B cell (primary cell): ENCODE results near the gene C10orf105. TPM values are rescaled to one million over a fixed set of nuclear protein-coding genes. Genes with fewer than 3 reads are reported as not detected.

ENCODE experiments used
- ATAC-seq: fragments of 200-7000 bp; cut with Tn5 transposase; one replicate; pipeline ENCODE4 v1.10.0; 2021; ENCODE audit warnings: low read depth, mild to moderate bottlenecking, moderate number of reproducible peaks, moderate library complexity
- CTCF ChIA-PET: fragments of 350-600 bp; sonication (Branson Sonifier 250); formaldehyde crosslinking; loops from one replicate; lab custom pipeline; 2021; ENCODE audit warnings: antibody characterized with exemption, inconsistent platforms; lab: Charles Lee
- POLR2A ChIA-PET: fragments of 350-600 bp; sonication (Branson Sonifier 250); formaldehyde crosslinking; loops from one replicate; lab custom pipeline; 2021; ENCODE audit warnings: antibody characterized with exemption; lab: Charles Lee
- DNase-seq: peaks from one replicate; pipeline ENCODE4 v3.0.0; 2013
- H2AFZ ChIP-seq: 2 replicates; pipeline ENCODE4 v1.6.1; 2012; ENCODE audit warnings: mild to moderate bottlenecking, low read depth, low read length; ENCODE audit not compliant: insufficient read depth, poor library complexity, severe bottlenecking
- H3K27ac ChIP-seq, 2 donors: 1 replicate in 1 of 2; 2 replicates in 1 of 2; pipeline ENCODE4 v1.5.1; 2012 to 2013; ENCODE audit warnings: low read length in 2 of 2, mild to moderate bottlenecking in 2 of 2, moderate library complexity in 1 of 2
- H3K27me3 ChIP-seq, 4 experiments: fragments of 200-600 bp in 1 of 4; sonication (generic) in 1 of 4; replicated peaks in 1 of 4; 1 replicate in 2 of 4; 2 replicates in 2 of 4; pipeline versions ENCODE4 v1.6.1 to v1.7.0; 2013 to 2016; ENCODE audit warnings: low read length in 3 of 4, mild to moderate bottlenecking in 2 of 4, mixed read lengths in 1 of 4, moderate library complexity in 1 of 4; ENCODE audit not compliant: insufficient read depth in 4 of 4, control insufficient read depth in 3 of 4; ENCODE audit errors: control extremely low read depth in 1 of 4
- H3K36me3 ChIP-seq, 2 experiments: replicated peaks in 1 of 2; 1 replicate in 1 of 2; 2 replicates in 1 of 2; pipeline versions ENCODE4 v1.6.1 to v1.7.1; 2013; ENCODE audit warnings: low read length in 1 of 2; ENCODE audit not compliant: insufficient read depth in 2 of 2, control insufficient read depth in 1 of 2; ENCODE audit errors: control extremely low read depth in 1 of 2, extremely low read depth in 1 of 2
- H3K4me1 ChIP-seq, 2 donors: fragments of 200-600 bp in 1 of 2; sonication (generic) in 1 of 2; 1 replicate in 1 of 2; 2 replicates in 1 of 2; pipeline versions ENCODE4 v1.5.1 to v1.6.1; 2013 to 2017; ENCODE audit warnings: low read length in 2 of 2; ENCODE audit not compliant: control insufficient read depth in 2 of 2, insufficient read depth in 2 of 2
- H3K4me2 ChIP-seq: replicated peaks from 2 replicates; pipeline ENCODE3; 2012; ENCODE audit warnings: mild to moderate bottlenecking, low read depth, low read length; ENCODE audit not compliant: poor library complexity, severe bottlenecking
- H3K4me3 ChIP-seq, 5 experiments: fragments of 200-600 bp in 1 of 5; sonication (generic) in 1 of 5; 1 replicate in 3 of 5; 2 replicates in 2 of 5; pipeline versions ENCODE4 v1.5.1 to v1.7.0; 2011 to 2016; ENCODE audit warnings: low read length in 4 of 5, mild to moderate bottlenecking in 4 of 5, low read depth in 2 of 5, control low read depth in 1 of 5, moderate library complexity in 1 of 5; ENCODE audit not compliant: insufficient read depth in 1 of 5; ENCODE audit errors: control extremely low read depth in 1 of 5, extremely low read depth in 1 of 5
- H3K79me2 ChIP-seq: fragments of 200-600 bp; sonication (generic); one replicate; pipeline ENCODE4 v1.6.0; 2016; ENCODE audit warnings: low read length; ENCODE audit not compliant: control insufficient read depth, insufficient read depth
- H3K9ac ChIP-seq: fragments of 200-600 bp; sonication (generic); 2 replicates; pipeline ENCODE4 v1.6.1; 2017; ENCODE audit warnings: mild to moderate bottlenecking, low read length, moderate library complexity
- H3K9me3 ChIP-seq, 3 donors: one replicate each; pipeline versions ENCODE4 v1.6.1 to v1.7.1; 2013; ENCODE audit warnings: low read length in 2 of 3; ENCODE audit not compliant: control insufficient read depth in 2 of 3, insufficient read depth in 1 of 3; ENCODE audit errors: control extremely low read depth in 1 of 3
- H4K20me1 ChIP-seq: 2 replicates; pipeline ENCODE4 v1.6.0; 2012; ENCODE audit warnings: mild to moderate bottlenecking, low read length; ENCODE audit not compliant: insufficient read depth, control insufficient read depth, poor library complexity, severe bottlenecking
- H3K27ac Mint-ChIP-seq: one replicate; pipeline ENCODE4 v1.8.0; 2021; ENCODE audit warnings: mixed read lengths
- H3K27me3 Mint-ChIP-seq: one replicate; pipeline ENCODE4 v1.8.0; 2021; ENCODE audit warnings: mixed read lengths
- H3K4me1 Mint-ChIP-seq: one replicate; pipeline ENCODE4 v1.8.0; 2021; ENCODE audit warnings: mixed read lengths
- H3K4me3 Mint-ChIP-seq: one replicate; pipeline ENCODE4 v1.8.0; 2021; ENCODE audit warnings: mixed read lengths
- H3K9me3 Mint-ChIP-seq: one replicate; pipeline ENCODE4 v1.8.0; 2022; ENCODE audit warnings: mixed read lengths; ENCODE audit not compliant: insufficient read depth
- EZH2 ChIP-seq: IDR thresholded peaks from 2 replicates; pipeline ENCODE4 v1.6.1; 2012; ENCODE audit warnings: borderline replicate concordance, low read depth, mild to moderate bottlenecking, moderate library complexity, low read length; ENCODE audit not compliant: insufficient read depth, poor library complexity, severe bottlenecking
- WGBS: methylation state at CpG from one replicate; pipeline ENCODE4 v1.1.5; 2013; ENCODE audit warnings: missing lambda C conversion rate; ENCODE audit not compliant: insufficient coverage; 5-methylcytosine and 5-hydroxymethylcytosine counted together
- intact Hi-C: fragments of 100-400 bp; cut with micrococcal nuclease; formaldehyde crosslinking; loops from one replicate; pipeline ENCODE4 v1.10.0; 2022
- polyA plus RNA-seq: library from polyadenylated mRNA; depleted of rRNA; stranded (reverse); fragments of >200 nt; gene quantifications from 2 replicates; pipeline ENCODE4 v1.2.3, GENCODE V29; 2012
- total RNA-seq, 2 donors: library from RNA; stranded (reverse); fragments of 120-200 nt in 1 of 2; gene quantifications; 1 replicate in 1 of 2; 2 replicates in 1 of 2; pipeline versions ENCODE4 v1.2.3 to v1.2.4, GENCODE V29; 2013 to 2022
- TF ChIP-seq, protein P1 (sequence below): fragments of 200-600 bp; IDR thresholded peaks from one replicate; pipeline ENCODE4 v1.8.0; 2022; ENCODE audit warnings: antibody characterized with exemption, mild to moderate bottlenecking

Gene C10orf105
- total and polyA plus RNA-seq, 2 donors (not counting 1 experiment from before 2014, with no cell fraction given) = 0.03 TPM; not detected in 1

DNA sequence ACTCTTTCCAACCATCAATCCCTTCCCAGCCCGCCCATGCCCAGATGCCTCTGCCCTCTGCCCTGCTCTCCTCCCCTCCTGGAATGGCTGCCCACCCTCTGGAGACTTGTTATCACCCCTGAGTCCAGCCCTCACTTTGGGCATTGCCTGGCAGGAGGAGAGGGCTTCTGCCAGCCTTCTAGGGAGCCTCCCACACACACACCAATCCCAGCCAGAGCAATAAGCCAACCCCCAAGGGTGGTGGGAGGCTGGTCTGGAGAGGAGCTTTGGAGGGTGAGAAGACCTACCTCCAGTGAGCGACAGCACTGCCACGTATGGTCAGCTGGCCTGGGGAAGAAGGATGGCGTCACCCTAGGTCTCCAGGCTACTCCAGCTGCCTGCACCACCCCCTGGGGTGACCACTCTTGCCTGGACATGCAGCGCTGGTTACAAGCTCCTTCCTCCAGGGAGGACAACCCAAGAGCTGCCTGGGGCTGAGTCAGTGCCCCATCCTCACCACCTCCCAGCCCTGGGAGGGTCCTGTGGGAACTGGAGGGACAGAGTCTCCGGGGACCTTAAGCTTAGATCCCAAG is 8.4 kb downstream of the C10orf105 start:
- Histone ChIP-seq H3K4me3 (no peak overlapping the region), H4K20me1 (no peaks in the 10 kb centered on the region), H2AFZ (no peak overlapping the region), H3K36me3 (no peaks in the 10 kb centered on the region), H3K9ac (no peak overlapping the region), H3K27ac (no peak overlapping the region), H3K79me2 (no peaks in the 10 kb centered on the region), H3K9me3 (no peaks in the 10 kb centered on the region), H3K27me3 (no peaks in the 10 kb centered on the region), H3K4me2 (no peak overlapping the region), H3K4me1 (peaks cover 40 to 50% of the 10 kb centered on the region in 2 donors)
- intact Hi-C loops = no loop called here
- no peak overlapping the region for H3K27ac Mint-ChIP-seq
- 90% methylated on average over 2 of the region's 6 CpGs for WGBS
- ChIA-PET CTCF (interaction anchor here (0.9 to 14.0 kb wide), 13 partner anchors 9 to 405 kb away, joined by 3 to 199 read pairs (median 3); partner anchors contain the start of genes C10orf105, SLC29A3 and VSIR), POLR2A (interaction anchor here (0.5 to 1.2 kb wide), 2 partner anchors 16 to 153 kb away, joined by 3 to 6 read pairs; no protein-coding TSS in a partner anchor)
- no peak for ATAC-seq
- H3K9me3 Mint-ChIP-seq = no peaks in the 10 kb centered on the region
- peaks cover 52% of the 10 kb centered on the region for H3K4me1 Mint-ChIP-seq
- TF ChIP-seq EZH2 = no peak
- TF ChIP-seq, protein P1, sequence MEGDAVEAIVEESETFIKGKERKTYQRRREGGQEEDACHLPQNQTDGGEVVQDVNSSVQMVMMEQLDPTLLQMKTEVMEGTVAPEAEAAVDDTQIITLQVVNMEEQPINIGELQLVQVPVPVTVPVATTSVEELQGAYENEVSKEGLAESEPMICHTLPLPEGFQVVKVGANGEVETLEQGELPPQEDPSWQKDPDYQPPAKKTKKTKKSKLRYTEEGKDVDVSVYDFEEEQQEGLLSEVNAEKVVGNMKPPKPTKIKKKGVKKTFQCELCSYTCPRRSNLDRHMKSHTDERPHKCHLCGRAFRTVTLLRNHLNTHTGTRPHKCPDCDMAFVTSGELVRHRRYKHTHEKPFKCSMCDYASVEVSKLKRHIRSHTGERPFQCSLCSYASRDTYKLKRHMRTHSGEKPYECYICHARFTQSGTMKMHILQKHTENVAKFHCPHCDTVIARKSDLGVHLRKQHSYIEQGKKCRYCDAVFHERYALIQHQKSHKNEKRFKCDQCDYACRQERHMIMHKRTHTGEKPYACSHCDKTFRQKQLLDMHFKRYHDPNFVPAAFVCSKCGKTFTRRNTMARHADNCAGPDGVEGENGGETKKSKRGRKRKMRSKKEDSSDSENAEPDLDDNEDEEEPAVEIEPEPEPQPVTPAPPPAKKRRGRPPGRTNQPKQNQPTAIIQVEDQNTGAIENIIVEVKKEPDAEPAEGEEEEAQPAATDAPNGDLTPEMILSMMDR = no peak
- H3K4me3 Mint-ChIP-seq = no peak overlapping the region
- no peaks in the 10 kb centered on the region for H3K27me3 Mint-ChIP-seq
- DNase-seq = no peak

GRCh38 chr10:71710519-71710918 is 9.1 kb downstream of the C10orf105 start:
- H2AFZ ChIP-seq = no peak overlapping the region
- ATAC-seq = no peak
- Mint-ChIP-seq H3K4me3 (no peak overlapping the region), H3K4me1 (peaks cover 49% of the 10 kb centered on the region), H3K9me3 (no peaks in the 10 kb centered on the region), H3K27me3 (no peaks in the 10 kb centered on the region), H3K27ac (no peak overlapping the region)
- no peaks in the 10 kb centered on the region for H4K20me1 ChIP-seq
- TF ChIP-seq, protein P1 = no peak
- no peak for TF ChIP-seq EZH2
- ChIA-PET POLR2A (no interaction called here), CTCF (interaction anchor here (1.1 to 14.0 kb wide), 11 partner anchors 10 to 404 kb away, joined by 3 to 199 read pairs (median 6); partner anchors contain the start of genes C10orf105, SLC29A3 and VSIR)
- H3K4me1 ChIP-seq = peaks cover 38 to 44% of the 10 kb centered on the region in 2 donors
- H3K4me3 ChIP-seq = no peak overlapping the region
- H3K4me2 ChIP-seq = no peak overlapping the region
- no peaks in the 10 kb centered on the region for H3K36me3 ChIP-seq
- no peaks in the 10 kb centered on the region for H3K9me3 ChIP-seq
- H3K9ac ChIP-seq = no peak overlapping the region
- H3K27me3 ChIP-seq = no peaks in the 10 kb centered on the region
- intact Hi-C loops = no loop called here
- 95% methylated on average over 2 of the region's 2 CpGs for WGBS
- DNase-seq = no peak
- H3K79me2 ChIP-seq = no peaks in the 10 kb centered on the region
- H3K27ac ChIP-seq = no peak overlapping the region
